Loucy (cell line): Measurements from ENCODE around the gene MMP3.

ENCODE experiments used
- CTCF ChIP-seq: fragments of 200-600 bp; sonication (generic); conservative IDR thresholded peaks from 2 replicates; pipeline ENCODE4 v1.5.1; 2014; ENCODE audit warnings: mild to moderate bottlenecking, antibody characterized with exemption, low read length
- EZH2phosphoT487 ChIP-seq: fragments of 200-600 bp; IDR thresholded peaks from 2 replicates; pipeline ENCODE4 v1.6.1; 2018; ENCODE audit warnings: antibody characterized with exemption, mild to moderate bottlenecking, moderate library complexity, borderline replicate concordance

DNA sequence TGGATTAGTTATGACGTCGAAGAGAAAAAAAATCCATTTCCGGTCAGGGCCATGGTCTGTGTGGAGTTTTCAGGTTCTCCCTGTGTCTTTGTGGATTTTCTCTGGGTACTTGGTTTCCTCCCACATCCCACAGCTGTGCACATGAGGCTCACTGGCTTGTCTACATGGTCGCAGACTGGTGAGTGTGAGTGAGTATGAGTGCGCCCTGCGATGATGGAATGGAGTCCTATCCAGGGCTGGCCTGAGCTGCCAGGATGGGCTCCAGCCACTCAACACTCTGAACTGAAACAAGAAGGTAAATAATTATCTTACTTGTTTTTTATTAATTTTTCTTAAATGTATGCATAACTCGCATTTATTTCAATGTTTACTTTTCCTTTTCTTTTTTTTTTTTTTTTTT is 10.8 kb downstream of the MMP3 start:
- TF ChIP-seq CTCF (no peak), EZH2phosphoT487 (no peak)
